ENCODE data around the gene PAQR7.

DNA sequence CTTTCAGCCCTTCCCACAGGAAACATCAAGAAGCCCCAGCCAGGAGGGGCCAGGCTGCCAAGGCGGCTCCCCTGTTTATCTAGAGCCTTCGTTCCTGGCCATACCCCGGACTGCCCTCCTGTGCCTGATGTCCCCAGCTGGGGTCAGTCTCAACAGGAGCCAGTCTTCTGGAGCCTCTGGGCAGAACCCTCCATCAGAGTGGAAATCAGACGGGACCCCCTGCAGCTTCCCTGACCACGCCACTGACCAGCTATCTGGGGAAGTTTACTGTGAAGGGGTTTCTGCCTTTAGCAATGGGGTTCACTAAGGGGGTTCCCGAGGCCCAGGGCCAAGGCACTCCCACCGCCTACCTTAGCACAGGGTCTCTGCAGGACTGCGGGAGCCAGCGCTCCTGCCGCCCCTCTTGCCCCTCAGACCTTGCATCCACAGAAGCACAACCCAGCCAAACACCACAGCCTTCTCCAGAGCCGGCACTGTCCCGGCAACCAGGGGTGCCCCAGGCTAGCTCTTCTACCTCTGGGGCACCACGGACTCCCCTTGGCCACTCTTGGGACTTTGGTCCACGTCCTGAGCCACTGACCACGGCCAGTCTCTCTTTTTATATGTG, 59.3 kb downstream of the PAQR7 start:
- TF ChIP-seq, protein P1, sequence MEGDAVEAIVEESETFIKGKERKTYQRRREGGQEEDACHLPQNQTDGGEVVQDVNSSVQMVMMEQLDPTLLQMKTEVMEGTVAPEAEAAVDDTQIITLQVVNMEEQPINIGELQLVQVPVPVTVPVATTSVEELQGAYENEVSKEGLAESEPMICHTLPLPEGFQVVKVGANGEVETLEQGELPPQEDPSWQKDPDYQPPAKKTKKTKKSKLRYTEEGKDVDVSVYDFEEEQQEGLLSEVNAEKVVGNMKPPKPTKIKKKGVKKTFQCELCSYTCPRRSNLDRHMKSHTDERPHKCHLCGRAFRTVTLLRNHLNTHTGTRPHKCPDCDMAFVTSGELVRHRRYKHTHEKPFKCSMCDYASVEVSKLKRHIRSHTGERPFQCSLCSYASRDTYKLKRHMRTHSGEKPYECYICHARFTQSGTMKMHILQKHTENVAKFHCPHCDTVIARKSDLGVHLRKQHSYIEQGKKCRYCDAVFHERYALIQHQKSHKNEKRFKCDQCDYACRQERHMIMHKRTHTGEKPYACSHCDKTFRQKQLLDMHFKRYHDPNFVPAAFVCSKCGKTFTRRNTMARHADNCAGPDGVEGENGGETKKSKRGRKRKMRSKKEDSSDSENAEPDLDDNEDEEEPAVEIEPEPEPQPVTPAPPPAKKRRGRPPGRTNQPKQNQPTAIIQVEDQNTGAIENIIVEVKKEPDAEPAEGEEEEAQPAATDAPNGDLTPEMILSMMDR (IDR thresholded peaks at IDR 0.05): no peak
- no peak for TF ChIP-seq ZFX (IDR thresholded peaks at IDR 0.05; ENCODE audit: borderline replicate concordance)
